Heart left ventricle (tissue), 16 donors: ENCODE results near the gene RPIA. TPM values are rescaled to one million over a fixed set of nuclear protein-coding genes. Genes with fewer than 3 reads are reported as not detected.
"Not testable (repeated sequence)": the region's sequence is repeated elsewhere in the genome, so short reads cannot be mapped to it uniquely, and the experiment has no call there.

ENCODE experiments used
- ATAC-seq, 4 donors: fragments of 200-7000 bp; cut with Tn5 transposase; one replicate each; pipeline ENCODE4 v1.9.1; 2020 to 2022; ENCODE audit warnings: moderate library complexity in 4 of 4, mild to moderate bottlenecking in 3 of 4, moderate number of reproducible peaks in 1 of 4
- DNase-seq, 5 donors: peaks; one replicate each; pipeline ENCODE4 v3.0.0-alpha.2; 2020
- H3K27ac ChIP-seq, 12 donors: fragments of 200-600 bp; sonication (generic) in 4 of 12; one replicate each; pipeline versions ENCODE4 v1.5.0 to v1.8.0; 2016 to 2022; ENCODE audit warnings: mild to moderate bottlenecking in 2 of 12
- H3K27me3 ChIP-seq, 9 donors: fragments of 200-600 bp; sonication (generic) in 2 of 9; one replicate each; pipeline versions ENCODE4 v1.5.1 to v1.8.0; 2016 to 2022; ENCODE audit warnings: mild to moderate bottlenecking in 3 of 9
- H3K36me3 ChIP-seq, 9 donors: fragments of 200-600 bp; sonication (generic) in 2 of 9; one replicate each; pipeline versions ENCODE4 v1.5.0 to v1.8.0; 2018 to 2022; ENCODE audit warnings: mild to moderate bottlenecking in 2 of 9
- H3K4me1 ChIP-seq, 12 donors: fragments of 200-600 bp; sonication (generic) in 4 of 12; one replicate each; pipeline versions ENCODE4 v1.5.0 to v1.8.0; 2016 to 2022; ENCODE audit warnings: mild to moderate bottlenecking in 3 of 12
- H3K4me3 ChIP-seq, 12 donors: fragments of 200-600 bp; sonication (generic) in 4 of 12; one replicate each; pipeline versions ENCODE4 v1.5.0 to v1.8.0; 2017 to 2022; ENCODE audit warnings: mild to moderate bottlenecking in 9 of 12, moderate library complexity in 4 of 12
- H3K9me3 ChIP-seq, 12 donors: fragments of 200-600 bp; sonication (generic) in 4 of 12; one replicate each; pipeline versions ENCODE4 v1.5.0 to v1.8.0; 2016 to 2022; ENCODE audit warnings: mild to moderate bottlenecking in 1 of 12
- POLR2A ChIP-seq, 2 donors: fragments of 450-650 bp; IDR thresholded peaks; one replicate each; pipeline ENCODE4 v1.6.1; 2017; ENCODE audit warnings: antibody characterized with exemption in 2 of 2, mild to moderate bottlenecking in 2 of 2, moderate library complexity in 2 of 2
- WGBS, 4 donors: extraction: QIAGEN DNeasy Blood & Tissue Kit in 2 of 4; methylation state at CpG; one replicate each; pipeline versions ENCODE4 v1.1.5 to v1.1.7; 2013 to 2018; 5-methylcytosine and 5-hydroxymethylcytosine counted together
- intact Hi-C, 10 donors: fragments of 100-400 bp; cut with DNase I; formaldehyde crosslinking; loops; one replicate each; pipeline versions ENCODE4 v1.11.1 to v1.14.2; 2022
- polyA plus RNA-seq, 2 donors: library from polyadenylated mRNA; stranded (reverse); fragments of 200-250 nt; gene quantifications; one replicate each; pipeline ENCODE4 v1.2.3, GENCODE V29; 2013
- total RNA-seq, 9 donors: library from RNA; depleted of rRNA in 2 of 9; stranded (reverse); fragments of >200 nt in 2 of 9; fragmentation: NEBNext Ultra II Directional in 3 of 9; extraction: Animal tissue kit (Norgen Biotek cat#: 25700) in 3 of 9; gene quantifications; one replicate each; pipeline versions ENCODE4 v1.1.0 to v1.2.4, GENCODE V29; 2016 to 2023
- TF ChIP-seq, protein P1 (sequence below), 12 donors: fragments of 200-600 bp; sonication (generic) in 4 of 12; IDR thresholded peaks; one replicate each; pipeline versions ENCODE4 v1.5.0 to v1.8.0; 2018 to 2022; ENCODE audit warnings: antibody characterized with exemption in 12 of 12, mild to moderate bottlenecking in 5 of 12
- donor health status: ischemic (EF 13 %, LVEDD 7.1; RV severe dilation, severe dysfunction).
- donor health status: healthy with polysubstance abuse.
- donor health status: DM: no; HTN: yes; CAD: no.
- donor health status: DM: no; HTN: no; CAD: no.
- donor health status: ischemic (EF 25% LVEDD 6.9; RV normal size, moderate dysfunction).
- donor health status: ischemic (EF 25% LVEDD 5.7; RV mildly dilated, moderate dysfunction).
- donor health status: healthy.
- donor health status: DM: yes; HTN: yes; CAD: no.
- donor health status: ischemic (EF 35%, LVEDD 5.7; RV mildly dilated, moderate dysfunction).
- donor health status: nonischemic (EF 11% LVEDD 7.7; RV severe dilation, severe dysfunction).
- donor health status: DM: yes; HTN: yes; CAD: no.
- donor health status: PGD.
- donor health status: ischemic (EF 29% LVEDD 5.4; RV normal size, mild dysfunction).
- donor health status: nonischemic (EF 23%, LVEDD 6.1; RV moderate dilation, normal function).

RPIA gene
- total and polyA plus RNA-seq, 11 donors, result 4.1 to 15.4 (median 12.6) TPM

DNA sequence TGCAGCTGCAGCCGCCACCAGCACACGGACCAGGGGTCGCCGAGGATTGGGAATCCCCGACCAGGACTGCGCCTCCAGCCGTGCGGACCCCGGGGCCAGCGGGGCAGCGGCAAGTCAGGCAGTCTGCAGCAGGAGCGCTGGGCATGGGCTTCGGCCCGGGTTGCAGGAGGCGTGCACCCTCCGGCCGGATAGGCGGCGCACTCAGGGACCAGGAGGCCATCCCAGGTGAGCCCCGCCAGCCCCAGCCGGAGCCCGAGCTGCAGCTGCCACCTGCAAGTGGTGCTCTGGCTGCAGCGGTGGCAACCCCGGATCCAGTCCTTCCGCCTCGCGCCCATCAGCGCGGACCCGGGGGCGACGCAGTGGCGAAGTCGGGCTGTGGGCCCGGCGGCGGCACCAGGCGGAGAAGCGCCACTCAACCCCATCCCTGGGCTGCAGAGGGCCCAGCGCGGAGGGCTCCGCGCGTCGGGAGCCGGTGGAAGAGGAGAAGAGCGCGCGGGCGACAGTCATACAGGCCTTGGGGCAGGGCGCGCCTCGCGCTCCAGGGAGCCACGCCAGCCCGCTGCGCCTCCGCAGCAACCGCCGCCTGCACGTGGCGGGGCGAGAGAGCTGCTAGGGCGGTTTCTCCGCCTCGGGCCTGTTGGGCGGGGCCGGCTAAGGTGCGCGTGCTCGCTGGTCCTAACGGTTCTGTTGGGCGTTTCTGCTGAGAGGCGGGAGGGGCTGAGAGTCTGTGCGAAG is 73.8 kb downstream of the RPIA start:
- Histone ChIP-seq H3K4me3 (peak overlapping the region; percentile 3 to 52 (median 41)), H3K9me3 (no peaks in the 10 kb centered on the region), H3K4me1 (peaks cover 0 to 15% (median 10%) of the 10 kb centered on the region in 12 donors), H3K27ac (no peak overlapping the region), H3K27me3 (peaks cover 10 to 32% (median 20%) of the 10 kb centered on the region in 9 donors), H3K36me3 (no peaks in the 10 kb centered on the region)
- WGBS, 4 donors, result 0 to 1% (median 1%) methylated on average over 44 to 75 of the region's 75 CpGs; no CpG with 5 or more reads in 1 of the 4 donors
- ATAC-seq, result peak in 1 of 4 donors; percentile 24
- TF ChIP-seq, protein P1, sequence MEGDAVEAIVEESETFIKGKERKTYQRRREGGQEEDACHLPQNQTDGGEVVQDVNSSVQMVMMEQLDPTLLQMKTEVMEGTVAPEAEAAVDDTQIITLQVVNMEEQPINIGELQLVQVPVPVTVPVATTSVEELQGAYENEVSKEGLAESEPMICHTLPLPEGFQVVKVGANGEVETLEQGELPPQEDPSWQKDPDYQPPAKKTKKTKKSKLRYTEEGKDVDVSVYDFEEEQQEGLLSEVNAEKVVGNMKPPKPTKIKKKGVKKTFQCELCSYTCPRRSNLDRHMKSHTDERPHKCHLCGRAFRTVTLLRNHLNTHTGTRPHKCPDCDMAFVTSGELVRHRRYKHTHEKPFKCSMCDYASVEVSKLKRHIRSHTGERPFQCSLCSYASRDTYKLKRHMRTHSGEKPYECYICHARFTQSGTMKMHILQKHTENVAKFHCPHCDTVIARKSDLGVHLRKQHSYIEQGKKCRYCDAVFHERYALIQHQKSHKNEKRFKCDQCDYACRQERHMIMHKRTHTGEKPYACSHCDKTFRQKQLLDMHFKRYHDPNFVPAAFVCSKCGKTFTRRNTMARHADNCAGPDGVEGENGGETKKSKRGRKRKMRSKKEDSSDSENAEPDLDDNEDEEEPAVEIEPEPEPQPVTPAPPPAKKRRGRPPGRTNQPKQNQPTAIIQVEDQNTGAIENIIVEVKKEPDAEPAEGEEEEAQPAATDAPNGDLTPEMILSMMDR (IDR thresholded peaks at IDR 0.05), result no peak
- TF ChIP-seq POLR2A (IDR thresholded peaks at IDR 0.05), result no peak
- intact Hi-C loops, result no loop called here
- peak in 2 of 5 donors; percentile 26 to 28 for DNase-seq

DNA sequence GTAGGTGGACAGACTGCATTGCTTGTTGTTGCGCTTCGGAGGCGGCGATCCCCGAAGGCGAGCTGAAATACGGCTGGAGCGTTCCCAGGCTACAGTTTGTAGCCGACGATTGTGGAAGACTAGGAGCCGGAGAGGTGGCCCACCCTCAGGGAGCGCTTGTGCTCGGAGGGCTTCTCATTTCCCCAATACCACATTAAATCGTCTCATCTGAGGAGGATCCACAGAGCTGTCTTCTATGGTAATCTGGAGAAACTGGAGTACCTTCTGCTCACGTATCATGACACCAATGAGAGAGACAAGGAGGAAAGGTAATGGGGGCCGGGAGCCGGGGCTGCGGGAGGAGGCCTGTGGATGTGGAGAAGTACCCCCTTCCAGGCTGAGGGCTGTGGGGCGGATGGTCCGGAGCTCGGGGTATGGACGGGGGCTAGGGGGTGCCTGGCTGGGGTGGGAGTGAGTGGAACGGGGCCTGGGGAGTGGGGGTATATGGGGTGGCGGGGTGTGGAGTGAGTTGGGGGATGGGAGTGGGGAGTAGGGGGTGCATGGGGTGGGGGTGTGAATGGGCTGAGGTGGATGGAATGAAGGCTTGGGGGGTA is 74.5 kb downstream of the RPIA start:
- H3K27ac ChIP-seq, DNase-seq, intact Hi-C loops, H3K9me3 ChIP-seq, H3K36me3 ChIP-seq, ATAC-seq: not testable (repeated sequence)
- Histone ChIP-seq H3K27me3 (peaks cover 10 to 32% (median 20%) of the 10 kb centered on the region in 9 donors), H3K4me1 (peaks cover 0 to 15% (median 10%) of the 10 kb centered on the region in 12 donors), H3K4me3 (peak overlapping the region; percentile 3 to 52 (median 41))
- WGBS, 4 donors, result 22 to 67% (median 27%) methylated on average over 10 to 24 of the region's 24 CpGs

DNA sequence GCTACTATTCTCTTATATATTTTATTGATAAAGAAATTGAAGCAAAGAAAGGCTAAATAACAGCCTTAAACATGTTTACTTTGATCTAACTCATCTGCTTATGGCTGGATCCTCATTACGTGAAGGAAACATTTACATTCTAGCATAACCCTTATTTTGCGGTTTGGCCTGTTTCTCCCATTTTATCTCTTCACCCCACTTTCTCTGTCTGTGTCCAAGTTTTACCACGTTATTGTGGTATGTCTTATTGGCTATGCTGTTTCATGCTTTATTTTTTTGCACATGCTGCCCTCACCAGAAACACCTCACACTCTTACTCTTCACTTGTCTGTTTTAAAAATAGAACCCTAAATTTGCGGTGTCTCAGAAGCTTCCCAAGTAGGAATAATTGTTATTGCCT is 78.5 kb downstream of the RPIA start:
- ATAC-seq (no peak), DNase-seq (no peak)
- no peaks in the 10 kb centered on the region for H3K36me3 ChIP-seq
- H3K27ac ChIP-seq, result no peak overlapping the region
- 66 to 78% (median 74%) methylated on average over 4 of the region's 4 CpGs for WGBS, 4 donors
- intact Hi-C loops, result no loop called here
- H3K27me3 ChIP-seq, result peaks cover 3 to 15% (median 9%) of the 10 kb centered on the region in 9 donors
- peaks cover 0 to 10% (median 7%) of the 10 kb centered on the region in 12 donors for H3K4me1 ChIP-seq
- H3K4me3 ChIP-seq, result no peak overlapping the region
- no peak for TF ChIP-seq POLR2A (IDR thresholded peaks at IDR 0.05)
- TF ChIP-seq, protein P1 (IDR thresholded peaks at IDR 0.05), result no peak
- H3K9me3 ChIP-seq, result no peaks in the 10 kb centered on the region

DNA sequence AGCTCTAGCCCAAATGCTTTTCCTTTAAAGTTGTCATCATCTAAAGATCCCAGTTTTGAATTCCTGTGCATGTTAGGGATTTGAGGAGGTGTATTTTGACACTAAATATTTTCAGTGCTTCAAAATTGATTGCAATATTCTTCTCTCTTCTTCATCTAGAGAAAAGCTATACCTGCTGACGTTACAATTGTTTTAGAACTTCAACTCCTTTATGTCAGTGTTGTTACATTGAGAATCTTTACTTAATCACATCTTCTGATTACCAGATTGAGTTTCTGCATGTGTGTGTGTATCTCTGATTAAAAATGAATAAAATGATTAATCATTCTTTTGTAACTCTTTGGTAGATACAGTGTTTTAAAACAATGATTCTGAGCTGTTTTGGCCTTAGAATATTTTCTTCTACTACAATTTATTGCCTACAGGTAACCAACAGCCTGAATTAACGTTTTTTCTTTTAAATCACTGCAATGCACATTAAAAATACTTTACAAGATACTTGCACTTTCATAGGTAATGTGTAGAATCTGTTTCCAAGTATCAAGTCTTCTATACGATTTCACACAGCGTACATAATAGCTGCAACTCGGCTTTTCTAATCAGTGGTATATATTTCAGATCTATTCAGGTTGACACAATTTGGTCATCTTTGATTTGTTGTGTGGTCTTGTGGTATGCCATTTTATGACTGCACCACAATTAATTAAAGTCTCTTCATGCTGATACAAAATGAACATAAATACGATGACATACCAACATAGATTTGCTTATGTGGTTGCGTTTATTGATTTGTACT is 82.0 kb downstream of the RPIA start:
- DNase-seq, H3K36me3 ChIP-seq, intact Hi-C loops, H3K27ac ChIP-seq, H3K9me3 ChIP-seq, H3K4me3 ChIP-seq, H3K27me3 ChIP-seq, H3K4me1 ChIP-seq: not testable (repeated sequence)
- WGBS, 4 donors, result 55 to 61% (median 60%) methylated on average over 7 of the region's 7 CpGs
- peak in 2 of 4 donors; percentile 11 to 45 for ATAC-seq

DNA sequence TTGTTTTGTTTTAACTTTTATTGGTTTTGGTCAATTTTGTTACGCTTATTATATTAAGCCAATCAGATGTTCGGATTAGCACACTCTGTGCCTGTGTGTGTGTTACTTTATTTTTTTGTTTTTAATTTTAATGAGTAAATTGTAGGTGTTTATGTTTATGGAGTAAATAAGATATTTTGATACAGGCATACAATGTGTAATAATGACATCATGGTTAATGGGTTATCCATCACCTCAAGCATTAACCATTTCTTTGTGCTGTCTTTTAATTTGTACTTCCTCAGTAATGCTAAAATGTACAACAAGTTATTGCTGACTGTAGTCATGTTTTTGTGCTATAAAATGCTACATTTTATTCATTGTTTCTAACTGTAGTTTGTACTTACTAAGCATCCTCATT is 97.7 kb downstream of the RPIA start:
- H3K27me3 ChIP-seq, H3K9me3 ChIP-seq, H3K36me3 ChIP-seq, H3K27ac ChIP-seq, DNase-seq, H3K4me3 ChIP-seq, intact Hi-C loops, ATAC-seq, H3K4me1 ChIP-seq: not testable (repeated sequence)
- WGBS, 4 donors, result 94 to 99% (median 98%) methylated on average over 2 of the region's 2 CpGs

DNA sequence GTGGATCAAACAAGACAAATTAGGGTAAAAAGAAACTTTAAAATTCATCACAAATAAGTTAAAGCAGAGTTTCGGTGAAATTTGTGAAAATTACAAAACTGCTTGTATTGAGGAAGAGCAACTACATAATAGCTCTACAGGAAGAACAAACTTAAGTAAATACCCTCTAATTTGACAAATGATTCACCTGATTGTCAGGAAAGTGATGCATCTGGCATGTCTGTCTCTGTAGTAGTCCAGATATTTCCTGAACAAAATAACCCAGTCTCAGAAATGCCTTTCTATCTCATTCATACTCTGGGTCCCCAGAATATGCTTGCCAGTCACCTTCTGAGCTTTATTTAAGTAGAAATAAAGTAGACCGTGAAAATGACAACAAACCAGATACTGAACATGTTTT is 104.5 kb downstream of the RPIA start:
- 81 to 87% (median 84%) methylated on average over 2 of the region's 2 CpGs for WGBS, 4 donors
- H3K36me3 ChIP-seq, H3K27me3 ChIP-seq, intact Hi-C loops, DNase-seq, ATAC-seq, H3K4me3 ChIP-seq, H3K4me1 ChIP-seq, H3K9me3 ChIP-seq, H3K27ac ChIP-seq: not testable (repeated sequence)

GRCh38 chr2:88796523-88796922 is 105.0 kb downstream of the RPIA start:
- WGBS, 4 donors, result 75 to 85% (median 80%) methylated on average over 1 of the region's 1 CpG
- H3K36me3 ChIP-seq, H3K27ac ChIP-seq, H3K4me1 ChIP-seq, H3K27me3 ChIP-seq, H3K9me3 ChIP-seq, ATAC-seq, intact Hi-C loops, H3K4me3 ChIP-seq, DNase-seq: not testable (repeated sequence)

DNA sequence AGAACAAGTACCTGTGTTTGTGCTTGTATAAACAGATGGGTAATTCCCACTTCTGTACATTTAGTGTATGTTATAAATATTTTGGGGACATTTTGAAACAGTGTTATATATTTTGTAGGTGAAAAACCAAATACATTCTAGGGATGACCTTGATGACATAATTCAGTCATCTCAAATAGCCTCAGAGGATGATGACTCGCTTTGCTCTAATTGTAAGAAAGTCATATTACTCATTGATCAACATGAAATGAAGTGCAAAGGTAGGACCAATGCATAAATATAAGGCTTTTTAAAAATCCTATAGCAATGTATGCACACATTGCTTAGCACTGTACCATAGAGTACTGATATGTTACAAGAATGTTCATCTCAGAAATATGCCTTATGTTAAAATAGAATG is 105.7 kb downstream of the RPIA start:
- H3K27me3 ChIP-seq, ATAC-seq, H3K36me3 ChIP-seq, H3K4me1 ChIP-seq, DNase-seq, H3K4me3 ChIP-seq, H3K9me3 ChIP-seq, intact Hi-C loops, H3K27ac ChIP-seq: not testable (repeated sequence)
- 78 to 94% (median 81%) methylated on average over 1 of the region's 1 CpG for WGBS, 4 donors
